ENCODE results near the gene ADAM33. TPM values are rescaled to one million over a fixed set of nuclear protein-coding genes. Genes with fewer than 3 reads are reported as not detected.

The ADAM33 gene
- total RNA-seq, 4 donors from 2014 or later, result 15.0 to 150 (median 44.6) TPM

DNA sequence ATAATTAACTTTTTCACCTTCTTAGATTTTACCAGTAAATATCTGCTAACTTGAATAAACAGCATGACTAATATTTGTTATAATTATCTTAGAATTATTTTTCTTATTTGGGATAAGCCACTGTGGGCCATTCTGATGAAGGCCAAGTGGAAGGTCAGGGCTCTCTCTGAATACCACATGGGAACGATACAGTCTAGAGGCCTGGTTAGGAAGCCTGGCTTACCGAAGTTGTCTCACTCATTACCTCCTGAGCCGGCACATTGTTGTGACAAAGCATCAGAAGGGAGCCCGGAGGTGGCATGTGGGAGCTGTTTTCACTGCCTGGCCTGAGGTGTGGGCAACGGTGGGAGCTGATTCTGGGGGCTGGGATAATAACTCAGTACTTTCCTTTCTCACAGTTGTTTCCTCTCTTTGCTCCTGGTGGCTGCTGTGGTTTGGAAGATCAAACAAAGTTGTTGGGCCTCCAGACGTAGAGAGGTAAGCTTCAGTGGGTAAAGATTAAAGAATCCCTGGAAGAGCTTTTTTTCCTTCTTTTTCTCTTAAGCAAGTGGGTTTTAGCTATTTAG lies 47.8 kb downstream of the ADAM33 start:
- H3K9me3 ChIP-seq, result no peaks in the 10 kb centered on the region
- intact Hi-C loops (cut with DNase I; ENCODE audit: low total_unique reads), result no loop called here
- DNase-seq, result no peak
- H3K27me3 ChIP-seq, result no peaks in the 10 kb centered on the region
- H3K4me1 ChIP-seq, result no peaks in the 10 kb centered on the region
- in situ Hi-C loops (cut with MboI; ENCODE audit: low pct_ligation_motif_present in 1 of 4, low pct_unique_long_range_greater_than_20kb in 1 of 4, low sequenced_read_pairs in 3 of 4), result no loop called here
- H3K27ac ChIP-seq, result no peak overlapping the region
- no peak overlapping the region for H3K4me3 ChIP-seq
- TF ChIP-seq, protein P1, sequence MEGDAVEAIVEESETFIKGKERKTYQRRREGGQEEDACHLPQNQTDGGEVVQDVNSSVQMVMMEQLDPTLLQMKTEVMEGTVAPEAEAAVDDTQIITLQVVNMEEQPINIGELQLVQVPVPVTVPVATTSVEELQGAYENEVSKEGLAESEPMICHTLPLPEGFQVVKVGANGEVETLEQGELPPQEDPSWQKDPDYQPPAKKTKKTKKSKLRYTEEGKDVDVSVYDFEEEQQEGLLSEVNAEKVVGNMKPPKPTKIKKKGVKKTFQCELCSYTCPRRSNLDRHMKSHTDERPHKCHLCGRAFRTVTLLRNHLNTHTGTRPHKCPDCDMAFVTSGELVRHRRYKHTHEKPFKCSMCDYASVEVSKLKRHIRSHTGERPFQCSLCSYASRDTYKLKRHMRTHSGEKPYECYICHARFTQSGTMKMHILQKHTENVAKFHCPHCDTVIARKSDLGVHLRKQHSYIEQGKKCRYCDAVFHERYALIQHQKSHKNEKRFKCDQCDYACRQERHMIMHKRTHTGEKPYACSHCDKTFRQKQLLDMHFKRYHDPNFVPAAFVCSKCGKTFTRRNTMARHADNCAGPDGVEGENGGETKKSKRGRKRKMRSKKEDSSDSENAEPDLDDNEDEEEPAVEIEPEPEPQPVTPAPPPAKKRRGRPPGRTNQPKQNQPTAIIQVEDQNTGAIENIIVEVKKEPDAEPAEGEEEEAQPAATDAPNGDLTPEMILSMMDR (IDR thresholded peaks at IDR 0.05), result no peak
- H3K36me3 ChIP-seq, result no peaks in the 10 kb centered on the region
- 83 to 85% methylated on average over 2 to 6 of the region's 6 CpGs for WGBS, 2 donors (ENCODE audit: low coverage in 1 of 2)

DNA sequence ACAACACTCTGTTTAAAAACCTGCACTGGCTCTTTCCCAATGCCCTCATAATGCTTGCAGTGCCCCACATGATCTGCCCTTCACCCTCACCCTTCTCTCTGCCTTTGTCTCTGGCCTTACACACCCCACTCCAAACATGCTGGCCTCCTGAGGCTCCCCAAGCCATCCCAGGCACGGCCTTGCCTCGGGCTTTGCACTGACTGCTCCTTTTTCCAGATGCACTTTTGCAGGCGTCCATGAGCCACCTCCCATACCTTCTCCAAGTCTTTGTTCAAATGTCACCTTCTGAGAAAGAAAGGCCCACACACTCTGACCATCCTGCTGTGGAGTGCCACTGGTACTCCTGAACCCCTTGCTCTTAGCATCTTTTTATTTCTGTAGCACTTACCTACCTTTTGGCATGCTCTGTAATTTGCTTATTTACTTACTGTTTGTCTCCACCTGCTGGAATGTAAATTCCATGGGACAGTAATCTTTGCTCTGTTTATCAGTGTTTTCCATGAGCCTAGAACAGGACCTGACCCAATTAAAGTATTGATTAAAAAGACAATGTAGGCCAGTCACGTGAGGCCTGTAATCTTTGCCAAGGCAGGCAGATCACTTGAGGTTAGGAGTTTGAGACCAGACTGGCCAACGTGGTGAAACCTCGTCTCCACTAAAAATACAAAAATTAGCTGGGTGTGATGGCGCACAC lies 49.4 kb downstream of the ADAM33 start:
- Histone ChIP-seq H3K4me1 (no peaks in the 10 kb centered on the region), H3K9me3 (no peaks in the 10 kb centered on the region), H3K4me3 (no peak overlapping the region), H3K36me3 (no peaks in the 10 kb centered on the region), H3K27me3 (no peaks in the 10 kb centered on the region), H3K27ac (no peak overlapping the region)
- intact Hi-C loops (cut with DNase I; ENCODE audit: low total_unique reads) (no loop called here), in situ Hi-C loops (cut with MboI; ENCODE audit: low pct_ligation_motif_present in 1 of 4, low pct_unique_long_range_greater_than_20kb in 1 of 4, low sequenced_read_pairs in 3 of 4) (no loop called here)
- DNase-seq, result no peak
- TF ChIP-seq POLR2A (IDR thresholded peaks at IDR 0.05), result no peak
- no peak for TF ChIP-seq EP300 (IDR thresholded peaks at IDR 0.05; ENCODE audit: low read depth)
- no peak for TF ChIP-seq POLR2AphosphoS5 (IDR thresholded peaks at IDR 0.05)
- TF ChIP-seq, protein P1 (IDR thresholded peaks at IDR 0.05), result no peak
- 73 to 85% methylated on average over 4 to 7 of the region's 7 CpGs for WGBS, 2 donors (ENCODE audit: low coverage in 1 of 2)

DNA sequence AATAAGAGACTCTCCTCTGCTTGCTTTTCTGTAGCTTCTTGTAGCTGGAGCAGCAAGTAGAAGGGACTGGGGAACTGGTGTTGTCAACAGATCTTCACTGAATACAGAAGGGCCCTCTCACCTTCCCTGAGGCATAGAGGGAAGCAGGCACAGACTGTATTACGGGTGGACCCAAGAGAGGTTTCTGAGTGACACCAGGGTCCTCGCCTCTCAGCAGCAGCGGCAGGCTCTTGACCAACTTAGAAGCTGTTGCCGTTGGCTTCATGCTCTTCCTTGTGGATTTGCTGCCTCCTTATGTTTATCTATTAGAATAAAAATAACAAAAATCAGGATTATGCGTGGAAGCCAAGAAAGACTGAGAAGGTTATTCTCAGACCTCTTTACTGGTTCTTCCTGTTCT lies 50.3 kb downstream of the ADAM33 start:
- intact Hi-C loops (cut with DNase I; ENCODE audit: low total_unique reads), result no loop called here
- WGBS, 2 donors (ENCODE audit: low coverage in 1 of 2), result 43 to 85% methylated on average over 1 to 5 of the region's 5 CpGs

DNA sequence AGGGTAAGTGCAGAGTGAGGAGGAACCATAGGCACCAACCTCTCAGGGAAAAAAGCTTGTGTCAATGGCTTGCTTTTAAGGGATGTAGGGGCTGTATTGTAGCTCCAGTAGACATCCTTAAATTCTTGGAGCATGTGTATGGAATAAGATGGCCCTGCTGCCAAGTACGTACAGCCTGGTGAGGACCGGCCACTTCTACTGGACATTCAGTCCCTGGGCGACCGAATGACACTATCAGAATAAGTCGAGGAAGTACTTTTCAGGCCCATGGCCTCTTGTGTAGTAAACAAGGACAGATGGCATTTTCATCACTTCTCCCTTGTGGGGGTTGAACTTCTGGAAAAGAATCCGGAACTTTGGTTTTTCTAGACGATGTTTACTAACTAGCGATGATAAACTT lies 51.4 kb downstream of the ADAM33 start:
- in situ Hi-C loops (cut with MboI; ENCODE audit: low pct_ligation_motif_present in 1 of 4, low pct_unique_long_range_greater_than_20kb in 1 of 4, low sequenced_read_pairs in 3 of 4), result no loop called here
- intact Hi-C loops (cut with DNase I; ENCODE audit: low total_unique reads), result no loop called here
- Histone ChIP-seq H3K27me3 (no peaks in the 10 kb centered on the region), H3K27ac (no peak overlapping the region), H3K4me3 (no peak overlapping the region), H3K9me3 (no peaks in the 10 kb centered on the region), H3K4me1 (no peaks in the 10 kb centered on the region), H3K36me3 (no peaks in the 10 kb centered on the region)
- DNase-seq, result no peak
- WGBS, 2 donors (ENCODE audit: low coverage in 1 of 2), result 82 to 86% methylated on average over 7 to 8 of the region's 8 CpGs
- TF ChIP-seq POLR2AphosphoS5 (IDR thresholded peaks at IDR 0.05), result no peak
- no peak for TF ChIP-seq POLR2A (IDR thresholded peaks at IDR 0.05)
- no peak for TF ChIP-seq EP300 (IDR thresholded peaks at IDR 0.05; ENCODE audit: low read depth)
- TF ChIP-seq, protein P1 (IDR thresholded peaks at IDR 0.05), result no peak

More for the DNA sequence above, 50.3 kb downstream of the ADAM33 start:
- H3K4me3 ChIP-seq, result no peak overlapping the region
- no peak overlapping the region for H3K27ac ChIP-seq
- no peak for DNase-seq
- TF ChIP-seq EP300 (IDR thresholded peaks at IDR 0.05; ENCODE audit: low read depth) (no peak), POLR2A (IDR thresholded peaks at IDR 0.05) (no peak), POLR2AphosphoS5 (IDR thresholded peaks at IDR 0.05) (no peak)
- TF ChIP-seq, protein P1 (IDR thresholded peaks at IDR 0.05), result no peak
- no peaks in the 10 kb centered on the region for H3K36me3 ChIP-seq
- H3K9me3 ChIP-seq, result no peaks in the 10 kb centered on the region
- in situ Hi-C loops (cut with MboI; ENCODE audit: low pct_ligation_motif_present in 1 of 4, low pct_unique_long_range_greater_than_20kb in 1 of 4, low sequenced_read_pairs in 3 of 4), result no loop called here
- no peaks in the 10 kb centered on the region for H3K4me1 ChIP-seq
- H3K27me3 ChIP-seq, result no peaks in the 10 kb centered on the region

Data from transverse colon (tissue), 4 donors.